Measurements from ENCODE around the gene GSTCD. TPM values are rescaled to one million over a fixed set of nuclear protein-coding genes. Genes with fewer than 3 reads are reported as not detected.

The GSTCD gene
- total RNA-seq, 2 donors from 2014 or later = 3.9 to 5.9 TPM

- Histone ChIP-seq H3K4me3 (no peak overlapping the region), H3K9me3 (peaks cover 0 to 8% (median 0%) of the 10 kb centered on the region in 3 donors), H3K36me3 (replicated peaks in 1 of 2; ENCODE audit: insufficient read depth in 1 of 2, low read depth in 2 of 2) (no peaks in the 10 kb centered on the region), H3K4me1 (no peaks in the 10 kb centered on the region), H3K27me3 (no peaks in the 10 kb centered on the region), H3K27ac (no peak overlapping the region)
- TF ChIP-seq CTCF (IDR thresholded peaks at IDR 0.05) = no peak
- TF ChIP-seq POLR2A (IDR thresholded peaks at IDR 0.05) = no peak
- DNase-seq (no peak), ATAC-seq (no peak)
- intact Hi-C loops (cut with DNase I) = no loop called here
- 63% methylated on average over 2 of the region's 2 CpGs for WGBS, 2 donors
These were observed 33.0 kb downstream of the GSTCD start for GRCh38 chr4:105741548-105741947.

- H3K4me1 ChIP-seq = no peaks in the 10 kb centered on the region
- TF ChIP-seq CTCF (IDR thresholded peaks at IDR 0.05) = no peak
- no peak for TF ChIP-seq POLR2A (IDR thresholded peaks at IDR 0.05)
- DNase-seq = no peak
- H3K27ac ChIP-seq = no peak overlapping the region
- ATAC-seq = no peak
- H3K4me3 ChIP-seq = no peak overlapping the region
- 95 to 96% methylated on average over 3 of the region's 3 CpGs for WGBS, 2 donors
- no peaks in the 10 kb centered on the region for H3K27me3 ChIP-seq
- intact Hi-C loops (cut with DNase I) = no loop called here
- H3K9me3 ChIP-seq = no peaks in the 10 kb centered on the region
- no peaks in the 10 kb centered on the region for H3K36me3 ChIP-seq (replicated peaks in 1 of 2; ENCODE audit: insufficient read depth in 1 of 2, low read depth in 2 of 2)
These were observed 39.6 kb downstream of the GSTCD start for GRCh38 chr4:105748222-105748621.

- no peaks in the 10 kb centered on the region for H3K9me3 ChIP-seq
- intact Hi-C loops (cut with DNase I) = no loop called here
- no peaks in the 10 kb centered on the region for H3K4me1 ChIP-seq
- H3K27ac ChIP-seq = no peak overlapping the region
- TF ChIP-seq CTCF (IDR thresholded peaks at IDR 0.05) (no peak), POLR2A (IDR thresholded peaks at IDR 0.05) (no peak)
- 45 to 48% methylated on average over 2 of the region's 2 CpGs for WGBS, 2 donors
- ATAC-seq (no peak), DNase-seq (no peak)
- H3K27me3 ChIP-seq = no peaks in the 10 kb centered on the region
- no peak overlapping the region for H3K4me3 ChIP-seq
- H3K36me3 ChIP-seq (replicated peaks in 1 of 2; ENCODE audit: insufficient read depth in 1 of 2, low read depth in 2 of 2) = no peaks in the 10 kb centered on the region
These were observed 43.2 kb downstream of the GSTCD start for GRCh38 chr4:105751718-105752299.

- DNase-seq (no peak), ATAC-seq (no peak)
- no peaks in the 10 kb centered on the region for H3K36me3 ChIP-seq (replicated peaks in 1 of 2; ENCODE audit: insufficient read depth in 1 of 2, low read depth in 2 of 2)
- intact Hi-C loops (cut with DNase I) = no loop called here
- WGBS, 2 donors = 84 to 89% methylated on average over 1 of the region's 1 CpG
- H3K4me3 ChIP-seq = no peak overlapping the region
- no peaks in the 10 kb centered on the region for H3K4me1 ChIP-seq
- H3K27me3 ChIP-seq = no peaks in the 10 kb centered on the region
- H3K9me3 ChIP-seq = no peaks in the 10 kb centered on the region
- no peak overlapping the region for H3K27ac ChIP-seq
- TF ChIP-seq POLR2A (IDR thresholded peaks at IDR 0.05) (no peak), CTCF (IDR thresholded peaks at IDR 0.05) (no peak)
These were observed 44.8 kb downstream of the GSTCD start for GRCh38 chr4:105753361-105753760.

GRCh38 chr4:105755375-105755774, 46.8 kb downstream of the GSTCD start:
- H3K9me3 ChIP-seq = no peaks in the 10 kb centered on the region
- H3K36me3 ChIP-seq (replicated peaks in 1 of 2; ENCODE audit: insufficient read depth in 1 of 2, low read depth in 2 of 2) = no peaks in the 10 kb centered on the region
- H3K27me3 ChIP-seq = no peaks in the 10 kb centered on the region
- intact Hi-C loops (cut with DNase I) = no loop called here
- TF ChIP-seq CTCF (IDR thresholded peaks at IDR 0.05) (no peak), POLR2A (IDR thresholded peaks at IDR 0.05) (no peak)
- DNase-seq (no peak), ATAC-seq (no peak)
- no peak overlapping the region for H3K4me3 ChIP-seq
- H3K4me1 ChIP-seq = peaks cover 2% of the 10 kb centered on the region
- no peak overlapping the region for H3K27ac ChIP-seq

All from body of pancreas (tissue), 4 donors.